NCI-H1417 (cell line): ENCODE data around the gene FFAR4.

Experiments used
- DNase-seq, 3 experiments: peaks; one replicate each; lab custom pipeline; 2025; lab: John Stamatoyannopoulos, UW

Gene FFAR4

DNA sequence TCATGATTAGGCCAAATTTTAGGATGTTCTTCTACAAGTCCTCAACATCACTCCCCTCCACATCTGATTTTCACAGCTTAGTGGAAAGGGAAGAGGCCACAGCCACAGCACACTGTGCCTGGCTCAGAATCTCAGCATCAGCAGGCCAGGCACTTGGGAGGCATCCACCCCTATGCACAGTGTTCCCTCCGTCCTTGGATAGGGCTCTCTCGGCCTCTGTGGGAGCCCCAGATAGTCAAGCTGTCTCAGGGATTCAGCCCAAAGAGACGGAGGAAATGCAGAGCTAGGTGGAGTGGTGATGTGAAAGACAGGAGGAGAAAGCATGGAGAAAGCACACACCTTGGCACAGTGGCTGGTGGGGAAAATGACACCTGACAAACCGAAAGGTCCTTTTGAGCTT lies 33.3 kb downstream of the FFAR4 start:
- DNase-seq, result no peak

DNA sequence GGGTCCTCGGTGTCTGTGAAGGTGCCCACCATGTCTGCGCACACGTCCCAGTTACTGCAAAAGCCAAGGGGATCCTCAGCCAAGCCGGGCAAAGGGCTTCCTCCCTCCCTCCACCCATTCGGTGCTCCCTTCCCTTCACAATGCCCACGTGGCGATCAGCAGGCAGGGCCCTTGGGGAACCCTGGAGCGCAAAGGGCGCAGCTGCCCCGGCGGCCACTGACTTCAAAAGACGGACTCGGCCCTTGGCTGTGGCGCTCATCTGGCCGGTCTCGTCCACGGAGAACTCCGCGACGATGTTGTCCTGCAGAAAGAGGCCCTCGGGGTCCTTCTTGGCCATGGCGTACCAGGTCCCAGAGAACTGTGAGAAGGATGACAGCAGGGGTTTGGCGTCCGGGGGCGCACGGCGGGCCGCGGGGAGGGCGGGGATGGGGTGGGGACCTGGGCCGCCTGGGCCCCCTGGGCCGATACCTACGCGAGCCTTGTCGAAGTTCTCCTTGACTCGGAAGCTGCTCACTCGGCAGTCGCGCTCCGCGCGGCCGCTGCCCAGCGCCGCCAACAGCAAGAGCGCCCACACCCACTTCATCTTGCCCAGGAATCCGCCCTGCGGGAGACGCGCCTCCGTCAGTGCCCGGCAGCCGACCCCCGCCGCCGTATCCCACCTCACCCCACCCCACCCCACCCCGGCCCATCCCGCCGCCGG lies 34.1 kb downstream of the FFAR4 start:
- peak in 1 of 3 experiments; percentile 11 for DNase-seq

DNA sequence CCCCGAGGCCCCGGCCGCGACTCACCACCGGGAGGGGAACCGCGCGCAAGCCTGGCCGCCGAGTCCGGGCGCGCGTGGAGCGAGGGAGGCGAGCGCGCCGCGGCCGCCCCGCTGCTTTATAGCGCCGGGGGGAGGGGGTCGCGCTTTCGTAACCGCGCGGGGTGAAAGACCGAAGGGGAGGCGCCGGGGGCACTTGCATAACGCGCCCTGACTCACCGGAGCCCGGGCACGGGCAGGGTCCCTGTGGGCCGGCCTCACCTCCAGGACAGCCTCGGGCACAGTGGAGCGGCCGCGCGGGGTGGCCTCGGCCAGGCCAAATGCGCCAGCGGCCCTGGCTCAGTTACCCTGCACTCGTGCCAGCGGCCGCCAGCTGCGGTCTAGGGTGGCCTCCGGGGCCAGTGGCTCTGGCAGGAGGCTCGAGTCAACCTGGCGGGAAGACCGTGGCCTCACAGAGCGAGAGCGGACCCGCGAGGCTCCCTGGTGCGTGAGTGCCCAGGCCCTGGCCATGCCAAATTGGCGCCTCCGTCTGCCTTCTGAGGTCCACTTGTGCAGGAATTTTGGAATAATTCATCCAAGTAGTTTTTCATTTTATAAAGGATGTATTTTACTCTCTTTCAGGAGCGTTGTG lies 34.8 kb downstream of the FFAR4 start, which contains the start of gene RBP4:
Gene RBP4, minus strand, starts transcription at position 90 of the 628 bp plus-strand sequence. CDS start 207 bp downstream, outside the sequence.
- DNase-seq, result peak in 2 of 3 experiments; percentile 8 to 22

DNA sequence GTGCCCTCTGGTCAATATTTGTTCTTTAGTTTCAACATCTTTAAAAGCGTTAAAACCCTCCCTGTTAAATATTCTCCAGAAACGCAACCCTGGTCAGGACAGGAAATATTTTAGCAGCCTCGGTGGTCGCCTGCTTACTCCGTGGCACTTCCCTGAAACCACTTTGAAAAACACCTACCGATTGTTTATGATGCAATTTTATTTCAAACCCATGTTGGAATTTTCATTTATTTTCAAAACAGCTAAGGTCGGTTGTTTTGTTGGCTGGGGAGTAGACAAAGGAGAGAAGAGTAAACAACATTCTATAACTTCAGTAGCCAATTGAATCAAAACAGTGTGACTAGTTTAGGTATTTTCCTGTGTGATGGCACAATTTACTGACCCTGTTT lies 35.3 kb downstream of the FFAR4 start:
- DNase-seq, result no peak

DNA sequence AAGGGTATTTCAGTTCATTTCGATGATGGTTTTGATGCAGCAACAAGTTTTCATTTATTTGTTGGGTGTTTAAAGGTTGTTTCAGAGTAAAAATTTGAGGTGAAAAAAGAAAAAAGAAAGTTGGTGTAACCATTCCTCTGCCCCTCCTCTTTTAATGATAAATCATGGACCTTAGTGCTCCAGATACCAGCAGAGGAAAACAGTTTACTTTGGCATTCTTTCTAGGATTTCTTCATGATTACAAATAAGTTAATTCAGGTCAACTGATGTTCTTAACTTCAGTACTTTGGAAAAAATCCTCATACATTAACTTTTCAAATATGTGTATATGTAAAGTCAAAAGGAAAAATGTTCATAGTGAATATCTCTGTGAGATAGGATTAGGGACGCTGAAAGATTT lies 36.6 kb downstream of the FFAR4 start:
- DNase-seq, result no peak

DNA sequence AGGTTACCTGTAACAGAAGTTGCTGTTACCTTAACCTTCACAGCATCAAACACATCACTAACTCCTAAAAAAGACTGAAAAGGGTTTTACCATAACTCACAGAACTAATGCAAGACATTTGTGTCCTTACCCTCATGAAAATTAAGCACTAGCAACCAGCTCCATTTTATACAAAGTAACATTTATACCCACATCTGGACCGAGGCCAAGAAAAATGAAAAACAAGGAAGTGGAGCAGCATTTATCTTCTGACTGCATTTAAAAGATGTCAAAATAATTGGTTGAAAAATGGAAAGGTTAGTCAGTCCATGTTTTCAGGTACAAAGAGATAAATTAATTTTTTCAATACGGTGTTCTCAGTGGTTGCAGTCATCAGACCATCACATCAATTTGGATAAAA lies 37.7 kb downstream of the FFAR4 start:
- peak in 2 of 3 experiments; percentile 4 to 59 for DNase-seq

DNA sequence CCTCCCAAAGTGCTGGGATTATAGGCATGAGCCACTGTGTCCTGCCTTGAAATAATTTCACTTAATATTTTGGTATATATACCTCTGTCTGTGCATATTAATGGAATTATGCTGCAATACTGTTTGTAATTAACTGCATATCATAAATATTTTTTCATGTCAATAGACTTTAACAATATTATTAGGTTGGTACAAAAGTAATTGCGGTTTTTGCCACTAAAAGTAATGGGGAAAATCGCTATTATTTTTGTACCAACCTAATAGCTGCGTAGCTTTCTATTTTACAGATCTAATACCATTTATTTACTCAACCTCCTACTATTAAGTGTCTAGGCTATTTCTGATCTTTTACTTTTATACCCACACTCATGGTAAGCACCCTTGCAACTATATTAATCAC lies 42.0 kb downstream of the FFAR4 start:
- DNase-seq, result no peak

DNA sequence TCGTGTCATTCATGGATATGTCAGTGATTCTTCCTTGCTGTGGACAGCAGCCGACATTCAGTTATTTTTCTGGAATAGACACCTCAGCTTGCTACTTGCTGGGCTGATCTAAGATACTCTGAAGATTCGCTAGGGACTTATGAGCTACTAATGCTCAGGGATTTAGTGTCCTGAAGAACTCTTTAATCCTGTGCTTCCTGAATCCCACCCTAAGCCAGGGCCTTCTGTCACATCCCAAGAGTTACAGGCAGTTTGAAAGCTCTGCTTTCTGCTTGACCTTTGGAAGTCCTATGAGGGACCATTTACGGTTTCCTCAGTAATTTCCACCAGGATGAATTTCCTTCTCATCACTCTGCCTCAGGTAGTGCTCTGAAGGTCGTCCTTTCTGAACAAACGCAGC lies 45.8 kb downstream of the FFAR4 start, which contains the start of gene PDE6C:
Gene PDE6C, plus strand, starts transcription at position 227 of the 400 bp plus-strand sequence. CDS start 189 bp downstream, outside the sequence.
- DNase-seq, result no peak

DNA sequence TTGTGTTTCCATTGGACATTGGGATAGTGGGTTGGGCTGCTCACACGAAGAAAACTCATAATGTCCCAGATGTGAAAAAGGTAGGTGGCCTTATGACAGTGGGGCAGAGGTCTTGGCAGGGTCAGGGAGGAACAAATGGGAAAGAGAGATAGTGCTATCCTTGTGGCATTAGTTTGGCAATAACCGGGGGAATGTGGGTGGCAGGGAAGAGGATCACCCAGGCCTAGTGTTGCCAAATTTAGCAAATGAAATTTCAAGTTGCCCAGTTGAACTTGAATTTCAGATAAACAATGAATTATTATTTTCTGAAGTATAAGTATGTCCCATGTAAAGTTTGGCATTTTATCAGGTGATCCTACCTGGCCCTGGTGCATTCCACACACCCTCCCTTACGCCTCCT lies 46.7 kb downstream of the FFAR4 start:
- no peak for DNase-seq

DNA sequence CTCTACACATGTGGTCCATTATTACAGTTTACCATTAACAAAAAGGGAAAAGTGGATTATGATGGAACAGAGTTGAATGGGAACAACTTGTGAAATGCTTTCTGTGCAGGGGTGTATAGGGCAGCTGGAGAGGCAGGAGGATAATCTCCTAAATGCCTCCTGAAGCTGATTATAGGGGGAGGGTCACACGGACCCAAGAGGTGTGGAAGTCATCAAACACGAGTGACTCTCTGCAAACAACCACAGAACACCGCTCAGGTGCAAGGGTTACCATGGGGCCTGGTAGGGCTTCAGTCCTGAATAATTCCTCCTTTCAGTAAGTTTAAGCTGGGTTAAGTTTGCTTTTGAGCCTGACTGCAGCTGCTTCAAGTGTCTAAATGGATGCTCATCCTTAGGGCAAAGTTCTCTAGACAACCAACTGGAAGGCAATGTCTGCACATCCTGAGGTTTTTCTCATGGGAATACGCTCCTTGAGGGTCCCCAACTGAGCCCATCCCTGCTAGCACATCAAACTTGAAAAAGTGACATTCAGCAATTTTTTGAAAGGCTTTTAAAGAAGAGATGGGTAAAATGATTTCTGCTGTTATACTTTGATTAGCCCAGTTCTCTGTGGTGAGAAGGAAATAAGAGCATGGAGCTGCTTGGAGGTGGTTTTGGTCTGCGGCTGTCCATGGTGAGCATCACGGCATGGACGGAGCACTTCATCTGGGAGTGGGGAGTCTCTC lies 47.8 kb downstream of the FFAR4 start:
- no peak for DNase-seq

DNA sequence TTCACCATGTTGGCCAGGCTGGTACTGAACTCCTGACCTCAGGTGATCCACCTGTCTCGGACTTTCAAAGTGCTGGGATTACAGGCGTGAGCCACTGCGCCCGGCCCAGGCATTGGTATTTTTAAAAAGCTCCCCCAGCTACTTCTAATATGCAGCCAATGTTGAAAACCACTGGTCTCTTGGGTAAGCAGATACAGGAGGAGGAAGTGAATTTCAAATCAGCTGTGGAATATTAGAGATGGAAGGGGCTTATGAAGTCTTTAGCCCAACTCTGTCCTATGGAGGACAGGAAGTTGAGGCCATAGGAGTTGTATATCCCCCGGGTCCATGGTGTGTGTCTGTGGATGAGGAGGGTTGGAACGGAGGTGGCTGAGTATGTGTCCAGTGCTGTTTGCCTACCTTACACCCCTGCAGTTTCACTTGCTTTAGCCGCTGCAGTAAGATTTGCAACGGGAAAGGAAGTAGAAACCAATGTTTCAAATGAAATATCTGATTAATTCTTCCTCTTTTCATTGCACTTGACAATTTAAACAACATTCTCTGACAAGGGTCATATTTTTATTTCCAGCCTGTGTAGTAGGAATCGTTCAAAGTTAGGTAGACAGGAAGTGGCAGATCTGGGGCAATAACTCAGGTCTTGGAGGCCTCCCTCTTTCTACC lies 49.2 kb downstream of the FFAR4 start:
- no peak for DNase-seq

DNA sequence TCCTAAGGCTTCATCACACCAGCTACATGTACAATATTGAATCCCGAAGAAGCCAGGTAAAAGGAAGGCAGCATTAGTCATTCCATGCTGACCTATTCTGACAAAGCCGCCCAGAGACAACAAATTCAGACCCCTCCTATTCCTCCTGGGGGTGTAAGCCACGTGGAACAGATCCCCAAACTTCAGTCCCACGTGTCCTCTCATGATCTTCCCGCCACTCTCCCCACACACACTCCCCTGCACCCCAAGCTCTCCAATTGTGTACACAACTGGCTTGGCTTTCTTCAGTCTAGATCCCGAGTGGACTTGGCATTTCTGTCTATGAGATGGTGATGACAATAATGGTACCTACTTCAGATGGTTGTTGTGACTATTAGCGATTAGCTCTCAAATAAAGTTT lies 54.5 kb downstream of the FFAR4 start:
- no peak for DNase-seq

DNA sequence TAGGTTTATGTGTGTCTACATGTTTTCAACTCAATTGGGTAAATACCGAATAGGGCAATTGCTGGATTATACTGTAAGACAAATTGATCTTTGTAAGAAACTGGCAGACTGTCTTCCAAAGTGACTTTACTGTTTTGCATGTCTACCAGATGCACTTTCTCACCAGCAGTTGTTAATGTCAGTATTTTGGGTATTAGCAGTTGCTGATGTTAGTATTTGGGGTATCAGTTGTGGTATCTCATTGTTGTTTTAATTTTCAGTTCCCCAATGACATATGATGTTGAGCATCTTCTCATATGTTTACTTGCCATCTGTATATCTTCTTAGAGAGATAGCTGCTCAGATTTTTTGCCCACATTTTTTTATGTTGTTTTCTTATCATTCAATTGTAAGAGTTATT lies 56.5 kb downstream of the FFAR4 start:
- no peak for DNase-seq

DNA sequence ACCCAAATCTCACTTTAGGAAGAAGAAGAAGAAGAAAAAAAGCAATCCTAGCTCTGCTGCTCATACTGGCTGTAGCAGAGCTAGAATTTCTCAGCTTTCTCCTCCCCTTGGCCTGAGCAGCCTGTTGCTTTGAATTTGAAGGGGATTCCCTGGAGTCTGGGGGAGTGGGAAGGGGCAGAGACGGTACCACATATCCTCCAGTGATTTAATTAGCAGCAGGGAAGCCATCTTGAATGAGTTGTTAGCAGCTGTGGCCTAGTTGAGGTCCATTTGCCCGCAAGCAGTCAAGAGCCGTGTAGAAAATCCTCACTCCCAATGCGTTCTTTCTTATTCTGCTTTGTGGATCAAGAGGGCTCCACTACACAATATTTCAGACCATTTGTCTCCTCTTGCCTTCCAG lies 62.4 kb downstream of the FFAR4 start:
- no peak for DNase-seq

DNA sequence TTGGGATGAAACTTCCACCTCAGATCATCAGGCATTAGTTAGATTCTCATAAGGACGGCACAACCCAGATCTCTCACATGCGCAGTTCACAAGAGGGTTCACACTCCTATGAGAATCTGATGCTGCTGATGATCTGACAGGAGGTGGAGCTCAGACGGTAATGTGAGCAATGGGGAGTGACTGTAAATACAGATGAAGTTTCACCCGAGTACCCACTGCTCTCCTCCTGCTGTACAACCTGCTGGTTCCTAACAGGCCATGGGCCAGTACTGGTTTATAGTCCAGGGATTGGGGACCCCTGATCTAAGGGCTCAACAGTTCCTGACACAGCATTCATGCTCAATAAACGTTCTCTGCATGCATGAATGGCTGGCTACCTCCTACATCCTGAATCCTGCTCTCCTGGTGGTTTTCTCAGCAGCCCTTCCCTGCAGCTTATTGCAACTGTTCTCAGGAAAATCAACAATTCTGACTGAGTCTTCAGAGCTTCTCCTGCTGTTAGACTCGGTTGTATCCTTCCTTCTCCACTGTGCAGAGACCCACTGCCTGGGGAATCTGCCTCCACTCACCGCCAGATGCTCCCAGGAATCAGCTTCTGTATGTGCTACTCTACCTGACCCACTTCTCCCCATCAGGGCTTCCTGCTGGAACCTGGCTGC lies 63.3 kb downstream of the FFAR4 start:
- DNase-seq, result no peak

DNA sequence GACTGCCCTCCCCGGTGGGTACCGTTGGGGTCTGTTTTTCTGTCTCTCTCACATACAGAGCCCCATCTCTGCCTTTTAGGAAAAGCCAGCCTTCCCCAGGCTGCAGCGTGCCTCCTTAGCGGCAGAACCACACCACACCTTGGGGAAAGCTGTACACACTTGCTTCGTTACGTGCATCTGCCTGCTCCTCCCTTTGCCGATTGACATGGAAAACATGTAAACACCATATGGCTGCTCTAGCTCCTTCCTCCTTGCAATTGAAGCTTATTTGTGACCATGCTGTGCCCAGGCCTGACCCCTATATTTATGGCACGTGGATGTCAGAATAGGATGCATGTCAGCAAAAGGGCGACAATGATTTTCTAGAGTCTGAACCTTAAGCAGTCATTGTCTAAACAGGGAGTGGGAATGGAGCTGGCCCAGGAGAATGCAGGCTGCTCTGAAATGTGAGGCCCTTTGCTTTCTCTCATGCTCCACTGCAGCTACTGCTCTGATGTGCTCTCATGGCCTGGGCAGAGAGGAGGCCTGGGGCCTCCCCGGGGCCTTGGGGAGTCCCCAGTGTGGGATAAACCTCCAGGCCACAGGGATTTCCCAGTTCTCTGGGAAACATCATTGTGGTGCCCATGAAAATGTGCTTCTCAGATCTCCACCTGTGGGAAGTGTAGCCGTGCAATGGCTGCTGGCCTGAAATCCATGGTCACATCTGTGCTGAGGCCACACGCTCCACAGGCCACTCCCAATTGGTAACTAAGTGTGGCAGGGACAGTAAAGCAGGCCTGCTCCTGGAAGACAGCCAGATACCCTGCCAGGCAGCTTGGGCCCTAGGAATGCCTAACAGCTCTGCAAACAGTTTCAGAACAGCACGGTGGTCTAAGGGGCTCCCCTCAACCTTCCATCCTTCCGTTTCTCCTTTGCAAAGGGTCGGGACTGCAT lies 64.4 kb downstream of the FFAR4 start:
- peak in 2 of 3 experiments; percentile 17 to 33 for DNase-seq
